ENCODE measurements around the gene VAPB.

Gene VAPB

DNA sequence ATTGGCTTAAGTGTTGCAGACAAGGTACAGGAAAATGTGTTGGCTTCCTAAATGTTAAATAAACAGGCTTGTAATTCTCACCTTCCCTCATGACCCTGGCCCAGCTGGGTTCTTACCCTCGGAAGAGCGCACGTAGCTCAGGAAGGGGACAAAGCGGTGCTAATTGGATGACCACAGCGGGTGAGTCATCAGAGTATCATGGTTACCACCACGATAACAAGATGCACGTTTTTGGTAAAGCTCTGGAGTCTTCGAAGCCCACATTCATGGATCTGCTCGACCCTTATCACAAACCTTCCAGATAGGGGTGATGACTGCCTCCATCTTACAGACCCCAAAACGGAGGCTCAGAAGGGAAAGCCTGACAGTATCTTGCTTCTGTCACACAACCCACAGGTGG lies 93.4 kb downstream of the VAPB start:
- no peak for DNase-seq (ENCODE audit: low spot score)

DNA sequence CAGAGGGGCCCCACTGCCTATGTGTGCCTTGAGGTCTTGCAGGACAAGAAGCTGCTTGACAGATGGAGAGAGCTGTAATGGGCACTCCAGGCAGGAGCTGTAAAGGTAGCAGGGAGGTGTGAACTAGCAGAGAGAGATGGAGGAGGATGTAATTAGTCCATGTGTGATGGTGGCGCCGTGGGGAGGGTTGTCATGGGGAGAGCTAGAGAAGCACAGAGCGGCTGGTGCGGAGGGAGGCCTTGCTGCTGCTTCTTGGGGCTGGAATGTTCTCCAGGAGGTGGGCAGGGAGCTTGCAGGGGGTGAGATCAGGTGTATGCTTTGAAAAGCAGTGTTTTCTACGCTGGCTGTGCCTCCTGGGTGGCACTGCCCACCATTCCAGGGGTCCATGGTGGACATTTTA lies 94.0 kb downstream of the VAPB start:
- no peak for DNase-seq (ENCODE audit: low spot score)

DNA sequence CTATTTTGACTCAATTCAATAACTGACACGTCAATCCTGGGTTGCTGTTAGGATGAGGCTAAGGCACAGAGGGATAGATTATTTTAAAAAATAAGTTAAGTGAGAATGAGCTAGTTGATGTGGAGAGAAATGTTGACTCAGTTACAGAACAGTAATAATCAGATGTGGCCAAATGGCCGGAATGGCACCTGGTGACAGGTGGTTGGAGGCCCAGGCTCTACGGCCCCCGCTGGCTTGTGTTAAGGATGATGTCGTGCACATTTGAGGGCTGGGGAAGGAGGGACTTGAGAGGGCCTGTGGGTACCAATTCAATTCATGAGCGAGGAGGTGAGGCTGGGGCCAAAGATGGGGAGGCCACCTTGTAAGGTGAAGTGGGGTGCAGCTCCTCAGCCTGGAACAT lies 94.4 kb downstream of the VAPB start:
- no peak for DNase-seq (ENCODE audit: low spot score)

- no peak for DNase-seq (ENCODE audit: low spot score)
These were observed 96.4 kb downstream of the VAPB start for GRCh38 chr20:58485393-58485792.

DNA sequence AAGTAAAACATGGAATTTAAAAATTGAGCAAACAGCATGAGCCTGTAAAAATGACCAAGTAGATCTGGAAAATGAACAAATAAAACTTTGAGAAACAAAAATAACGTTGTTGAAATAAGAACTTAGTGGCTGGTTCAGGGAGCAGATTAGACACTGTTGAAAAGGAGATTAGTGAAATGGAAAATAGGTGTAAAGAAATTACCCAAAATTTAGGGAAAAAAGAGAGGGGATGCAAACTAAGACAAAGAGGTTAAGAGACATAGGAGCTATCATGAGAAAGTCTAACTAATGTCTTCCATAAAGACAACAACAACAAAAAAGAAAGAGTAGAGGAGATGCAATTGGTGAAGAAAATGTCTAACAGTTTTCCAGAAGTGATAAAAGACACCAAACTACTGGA lies 97.2 kb downstream of the VAPB start:
- no peak for DNase-seq (ENCODE audit: low spot score)

DNA sequence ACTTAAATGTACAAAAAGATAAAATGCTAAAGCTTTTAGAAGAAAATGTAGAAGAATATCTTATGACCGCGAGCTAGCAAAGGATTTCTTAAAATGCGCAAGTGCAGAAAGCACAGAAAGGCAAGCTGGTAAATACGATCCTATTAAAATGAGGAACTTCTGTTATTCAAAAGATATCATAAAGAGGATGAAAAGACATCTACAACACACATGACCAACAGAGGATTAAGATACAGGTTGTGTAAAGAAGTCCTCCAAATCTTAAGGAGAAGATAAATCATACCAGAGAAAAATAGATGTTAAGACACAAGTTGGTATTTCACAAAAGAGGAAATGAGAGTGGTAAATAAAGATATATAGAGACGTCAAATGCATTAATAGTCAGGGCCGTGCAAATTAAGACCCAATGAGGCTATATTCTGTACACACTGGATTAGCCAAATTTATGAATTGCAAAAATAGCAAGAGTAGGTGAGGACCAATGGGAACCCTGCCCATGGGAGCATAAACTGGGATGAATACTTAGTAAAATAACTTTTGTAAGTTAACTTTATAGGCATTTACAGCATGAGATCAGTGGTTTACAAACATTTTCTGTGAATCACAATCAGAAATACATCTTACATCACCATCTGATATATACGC lies 103.2 kb downstream of the VAPB start:
- no peak for DNase-seq (ENCODE audit: low spot score)

DNA sequence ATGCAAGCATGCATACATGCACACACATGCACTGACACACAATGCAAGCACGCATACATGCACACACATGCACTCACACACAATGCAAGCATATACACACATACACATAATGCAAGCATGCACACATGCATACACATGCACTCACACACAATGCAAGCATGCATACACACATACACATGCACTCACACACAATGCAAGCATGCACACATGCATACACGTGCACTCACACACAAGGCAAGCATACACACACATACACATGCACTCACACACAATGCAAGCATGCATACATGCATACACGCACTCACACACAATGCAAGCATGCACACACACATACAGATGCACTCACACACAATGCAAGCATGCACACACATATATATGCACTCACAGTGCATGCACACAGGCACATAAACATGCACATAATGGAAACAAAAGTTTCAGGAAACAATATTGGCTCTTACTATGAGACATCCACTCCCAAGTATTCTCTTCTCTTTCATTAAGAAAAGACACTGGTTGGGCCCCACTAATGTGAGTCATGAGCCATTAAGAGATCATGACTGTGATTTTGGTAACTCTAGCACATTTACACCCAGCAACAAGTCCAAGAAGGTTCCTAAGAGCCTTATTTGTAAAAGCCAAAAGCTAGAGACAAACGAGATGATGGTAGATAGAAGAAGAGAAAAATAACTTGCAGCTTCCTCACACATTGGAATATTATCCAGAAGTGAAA lies 103.9 kb downstream of the VAPB start:
- DNase-seq (ENCODE audit: low spot score) = no peak

DNA sequence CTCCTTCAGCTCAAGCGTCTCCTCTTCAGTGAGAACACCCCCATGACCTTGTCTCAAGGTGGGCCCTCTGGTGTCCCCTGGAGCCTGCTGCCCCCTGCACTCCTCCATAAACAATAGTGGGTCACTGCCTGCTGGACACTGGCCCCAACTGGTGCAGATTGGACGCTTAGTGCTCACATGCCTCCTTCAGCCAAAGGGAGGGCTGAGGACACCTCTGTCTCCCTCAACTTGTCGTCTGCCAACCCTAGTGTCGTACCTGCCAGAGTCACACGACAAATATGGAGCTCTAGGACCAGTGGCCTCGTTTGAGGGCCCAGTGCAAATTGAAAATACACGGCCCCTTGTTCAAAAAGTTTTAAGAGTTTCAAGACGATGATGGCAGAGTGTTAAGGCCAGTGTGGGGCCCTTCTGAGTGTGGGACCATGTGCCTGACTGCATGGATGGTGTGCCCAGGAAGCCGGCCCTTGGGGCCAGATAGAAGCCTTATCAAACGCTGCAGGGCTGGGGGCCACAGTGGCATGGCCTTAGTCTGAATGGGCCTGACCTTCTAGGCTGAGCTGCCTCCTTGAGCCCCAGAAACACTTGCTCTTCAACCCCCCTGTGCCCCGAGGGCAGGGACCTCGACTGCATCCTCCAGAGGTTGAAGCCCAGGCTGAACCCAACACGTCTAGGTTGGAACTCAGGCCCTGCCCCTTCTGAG lies 106.0 kb downstream of the VAPB start:
- DNase-seq (ENCODE audit: low spot score) = no peak

DNA sequence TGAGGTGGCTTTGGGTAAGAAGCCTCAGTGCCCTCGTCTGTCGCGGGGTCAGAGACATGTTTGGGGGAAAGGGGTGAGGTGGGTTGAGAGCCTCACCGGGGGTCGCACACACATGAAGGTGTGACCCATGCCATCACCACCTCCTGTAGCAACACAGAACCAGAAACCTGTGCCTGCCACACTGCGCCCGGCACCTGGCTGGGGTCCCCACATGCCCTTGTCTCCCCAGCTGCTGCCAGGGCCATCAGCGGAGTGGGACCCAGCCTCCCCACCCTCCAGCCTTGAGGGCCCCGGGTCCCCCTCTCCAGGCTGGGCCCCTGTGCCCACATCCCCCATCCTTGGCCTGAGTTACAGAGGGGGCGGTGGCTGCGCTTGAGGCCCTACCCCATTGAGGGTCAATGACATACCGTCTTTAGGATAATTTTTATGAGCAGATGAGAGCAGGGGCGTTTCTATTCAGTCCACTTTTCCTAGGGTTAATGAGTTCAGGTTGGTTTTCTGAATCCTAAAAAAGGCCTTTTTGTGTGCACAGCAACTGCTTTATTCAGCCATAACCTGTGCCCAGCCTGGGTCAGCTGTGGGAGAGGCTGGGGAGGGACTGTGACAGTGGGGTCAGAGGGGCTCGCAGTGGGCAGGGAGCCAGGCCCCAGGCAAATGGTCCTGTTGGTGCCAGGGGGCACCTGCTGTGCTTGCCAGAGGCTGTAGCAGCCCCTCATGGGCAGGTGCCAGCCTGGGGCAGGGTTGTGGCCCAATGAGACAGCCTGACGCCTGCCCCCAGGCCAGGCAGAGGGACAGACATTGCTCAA lies 106.8 kb downstream of the VAPB start:
- no peak for DNase-seq (ENCODE audit: low spot score)

DNA sequence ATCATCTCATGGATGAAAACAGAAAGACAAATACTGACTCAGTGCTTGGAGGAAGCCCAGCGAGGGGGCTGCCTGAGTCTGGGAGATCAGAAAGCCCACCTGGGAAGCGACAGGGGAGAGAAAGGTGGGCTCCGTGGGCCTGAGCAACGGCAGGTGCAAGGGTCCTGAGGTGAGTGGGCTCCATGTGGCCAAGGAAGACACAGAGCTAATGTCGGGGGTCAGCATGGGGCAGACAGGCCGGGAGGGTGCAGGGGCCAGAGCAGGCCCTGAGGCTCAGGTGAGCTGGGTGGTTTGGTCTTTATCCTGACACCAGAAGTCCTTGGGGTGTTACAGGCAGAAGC lies 107.4 kb downstream of the VAPB start:
- DNase-seq (ENCODE audit: low spot score) = no peak

DNA sequence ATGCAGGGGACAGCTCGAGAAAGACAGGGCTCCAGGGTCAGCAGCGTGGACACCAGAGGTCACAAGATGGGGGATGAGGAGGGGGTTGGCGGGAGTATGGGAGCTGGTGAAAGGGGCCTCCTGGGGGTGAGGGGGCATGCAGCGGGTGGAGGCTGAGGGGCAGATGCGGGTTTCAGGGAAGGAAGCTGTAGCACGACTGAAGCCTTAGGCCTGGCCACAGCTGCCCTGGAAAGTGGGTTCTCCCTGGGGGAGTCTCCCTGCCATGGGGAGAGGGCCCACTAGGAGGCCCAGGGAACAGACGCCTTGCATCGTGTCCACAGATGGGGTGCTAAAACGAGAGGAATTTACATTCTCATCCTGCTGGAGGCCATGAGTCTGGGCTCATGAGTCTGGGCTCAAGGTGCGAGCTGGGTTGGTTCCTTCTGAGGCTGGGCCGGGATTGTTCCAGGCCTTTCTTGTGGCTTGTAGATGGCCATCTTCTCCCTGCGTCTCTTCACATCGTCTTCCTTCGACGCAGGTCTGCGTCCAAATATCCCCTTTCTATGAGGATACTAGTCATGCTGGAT lies 108.1 kb downstream of the VAPB start:
- no peak for DNase-seq (ENCODE audit: low spot score)

DNA sequence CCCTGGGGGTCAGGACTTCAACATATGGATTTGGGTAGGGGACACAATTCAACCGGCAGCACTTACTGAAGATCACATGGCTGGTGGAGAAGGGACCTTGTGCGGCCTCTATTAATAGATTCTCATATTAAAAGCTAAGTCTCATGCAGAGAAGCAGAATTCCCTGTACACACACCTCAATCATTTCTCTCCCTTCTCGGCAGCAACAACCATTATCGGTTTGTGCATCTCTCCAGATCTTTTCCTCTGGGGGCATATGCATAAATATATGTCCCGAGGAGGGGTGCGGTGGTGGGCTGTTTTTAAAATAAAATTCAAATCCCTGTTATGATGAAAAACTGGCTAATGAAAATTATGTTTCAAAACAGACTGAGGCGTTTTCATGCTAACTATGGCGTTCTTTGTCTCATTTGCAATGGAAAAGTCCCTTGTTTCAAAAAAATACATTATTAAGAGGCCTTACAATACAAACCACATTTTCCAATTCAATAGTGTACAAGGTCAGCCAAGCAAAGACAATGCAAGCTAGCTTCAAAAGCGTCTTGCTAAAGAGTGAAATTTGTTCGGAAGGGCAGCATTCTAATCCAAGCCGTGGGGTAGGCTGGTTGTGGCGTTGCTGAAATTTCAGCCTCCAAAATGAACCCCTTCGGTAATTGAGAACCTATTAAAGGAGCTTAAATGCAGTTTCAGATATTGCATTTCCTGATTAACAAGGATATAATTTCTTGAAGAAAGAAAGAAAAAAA lies 108.9 kb downstream of the VAPB start:
- DNase-seq (ENCODE audit: low spot score) = no peak

DNA sequence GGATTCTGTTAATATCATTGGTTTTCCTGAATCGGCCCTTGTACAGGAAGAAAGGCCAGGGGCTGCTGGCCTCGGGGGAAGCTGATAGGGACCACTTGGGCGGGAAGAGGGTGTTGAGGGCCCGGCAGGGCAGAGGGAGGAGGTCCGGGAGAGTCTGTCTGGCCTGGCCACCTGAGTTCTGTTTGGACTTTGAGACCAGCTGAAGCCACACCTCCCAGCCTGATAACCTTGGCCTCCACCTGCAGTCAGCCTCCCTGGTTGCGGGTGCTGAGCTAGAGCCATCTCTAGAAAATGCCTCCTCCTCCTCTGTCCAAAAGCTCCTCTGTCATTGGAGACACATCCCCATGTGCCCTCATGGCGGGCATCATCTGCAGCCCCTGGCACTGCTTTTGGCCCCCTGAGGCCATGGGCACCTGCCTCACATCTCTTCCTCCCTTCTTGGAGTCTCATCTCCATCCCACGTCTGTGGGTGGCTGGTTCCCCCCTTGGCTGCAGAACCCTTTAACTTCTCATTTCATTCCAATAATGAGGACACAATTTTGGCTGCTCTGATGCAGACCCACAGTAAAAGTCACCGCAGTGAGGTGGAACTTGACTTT lies 109.5 kb downstream of the VAPB start:
- no peak for DNase-seq (ENCODE audit: low spot score)

GRCh38 chr20:58500256-58500655 lies 111.2 kb downstream of the VAPB start:
- DNase-seq (ENCODE audit: low spot score) = no peak

All from CD4-positive, alpha-beta T cell treated with Interleukin-2 at 100 ng/mL for 4 hours (primary cell).